ENCODE data around the gene TRIM63.

Gene TRIM63

GRCh38 chr1:26053718-26054560, 13.5 kb downstream of the TRIM63 start:
- no peak for FAIRE-seq

- no peak for FAIRE-seq
Measured at GRCh38 chr1:26050248-26050640, 17.2 kb downstream of the TRIM63 start.

GRCh38 chr1:26049531-26050247, 17.7 kb downstream of the TRIM63 start:
- no peak for FAIRE-seq

DNA sequence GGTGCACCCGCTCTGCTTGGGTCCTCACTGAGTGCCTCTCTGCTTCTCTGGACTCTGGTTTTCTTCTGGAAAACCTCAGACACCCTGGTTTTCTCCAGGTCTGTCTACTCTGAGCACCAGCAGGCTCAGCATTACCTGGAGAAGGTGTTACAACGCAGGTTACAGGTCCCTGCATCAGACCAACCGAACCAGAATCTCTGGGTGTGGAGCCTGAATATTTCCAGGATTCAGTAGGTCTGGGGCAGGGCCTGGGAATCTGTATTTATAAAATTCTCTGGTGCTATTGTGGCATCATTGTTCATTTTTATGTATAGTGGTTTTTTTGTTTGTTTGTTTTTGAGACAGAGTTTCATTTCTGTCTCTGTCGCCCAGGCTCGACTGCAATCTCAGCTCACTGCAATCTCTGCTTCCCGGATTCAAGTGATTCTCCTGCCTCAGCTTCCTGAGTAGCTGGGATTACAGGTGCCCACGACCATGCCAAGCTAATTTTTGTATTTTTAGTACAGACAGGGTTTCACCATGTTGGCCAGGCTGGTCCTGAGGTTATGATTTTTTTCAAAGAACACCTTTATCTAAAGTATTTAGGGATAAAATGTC, 20.1 kb downstream of the TRIM63 start:
- no peak for FAIRE-seq

GRCh38 chr1:26046246-26047095, 21.0 kb downstream of the TRIM63 start:
- FAIRE-seq = no peak

- no peak for FAIRE-seq
Measured at GRCh38 chr1:26045722-26046245, 21.6 kb downstream of the TRIM63 start, which contains the start of gene SLC30A2. TSS of gene SLC30A2 (minus strand) at chr1:26046118. CDS start at chr1:26045896, 222 bp downstream.

DNA sequence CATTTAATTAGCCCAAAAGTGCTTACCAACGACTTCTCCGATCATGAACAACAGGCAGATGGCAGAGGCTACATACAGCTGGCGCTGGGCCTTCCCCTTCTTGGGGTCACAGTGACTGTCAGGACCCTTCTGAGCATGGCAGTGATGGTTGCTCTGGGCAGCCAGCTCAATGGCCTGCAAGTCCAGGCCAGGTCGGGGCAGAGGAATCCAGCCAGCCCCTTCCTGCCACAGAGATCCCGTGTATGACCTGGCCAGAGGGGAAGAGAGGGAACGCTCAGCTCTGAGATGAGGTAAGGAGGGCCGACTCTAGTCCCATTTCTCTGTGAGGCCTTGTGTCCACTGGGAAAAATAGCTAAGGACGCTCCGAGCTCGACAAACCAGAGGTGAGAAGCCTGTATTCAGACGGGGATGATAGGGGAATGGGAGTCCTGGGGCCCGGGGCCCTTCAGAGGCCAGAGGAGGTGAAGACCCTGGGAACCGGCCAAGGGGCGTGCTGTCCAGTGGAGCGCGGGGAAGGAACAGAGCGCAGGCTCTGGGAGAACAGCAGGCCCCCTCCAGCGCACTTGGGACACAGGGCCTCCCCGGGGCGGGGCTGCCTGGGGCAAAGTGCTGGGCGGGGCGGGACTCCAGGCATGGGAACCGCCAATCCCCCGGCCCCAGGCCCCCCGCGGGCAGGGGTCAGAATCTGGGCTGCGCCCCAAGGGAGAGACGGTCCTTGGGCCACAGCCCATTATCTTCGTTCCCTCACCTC, 22.3 kb downstream of the TRIM63 start:
- FAIRE-seq = no peak

DNA sequence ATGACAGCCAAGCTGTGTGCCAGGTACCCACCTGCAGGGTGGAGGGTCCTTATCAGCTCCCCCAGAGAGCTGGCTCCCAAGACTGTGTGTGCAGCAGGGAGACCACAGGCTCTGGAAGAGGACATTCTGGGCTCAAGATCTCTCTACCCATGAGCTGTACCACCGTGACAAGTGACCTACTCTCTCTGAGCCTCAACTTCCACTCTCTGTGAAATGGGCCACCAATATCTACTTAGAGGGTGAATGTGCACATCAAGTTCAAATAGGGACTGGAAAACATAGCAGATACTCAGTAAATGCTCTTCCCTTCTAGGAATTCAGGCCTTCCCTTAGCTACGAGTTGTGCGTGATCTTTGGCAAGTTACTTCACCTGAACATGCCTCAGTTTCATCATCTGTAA, 23.0 kb downstream of the TRIM63 start:
- FAIRE-seq = no peak

DNA sequence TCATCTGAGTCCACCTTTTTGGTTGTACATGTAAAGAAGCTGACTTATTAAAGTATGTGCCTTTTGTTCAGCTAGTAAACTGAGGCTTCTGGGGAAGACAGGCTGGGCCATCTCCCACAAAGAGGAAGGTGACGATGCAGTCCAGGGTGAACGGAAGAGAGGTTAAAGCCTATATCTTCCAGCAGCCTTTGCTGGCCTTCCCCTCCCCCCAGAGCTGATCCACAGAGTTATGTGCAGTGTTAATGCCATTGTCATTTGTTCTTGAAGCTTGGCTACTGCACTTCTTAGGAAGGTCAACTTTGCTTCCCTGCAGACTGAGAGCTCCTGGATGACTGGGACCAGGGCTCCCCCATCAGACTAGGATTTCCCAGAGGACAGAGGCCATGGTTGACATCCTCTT, 23.7 kb downstream of the TRIM63 start:
- FAIRE-seq = no peak

DNA sequence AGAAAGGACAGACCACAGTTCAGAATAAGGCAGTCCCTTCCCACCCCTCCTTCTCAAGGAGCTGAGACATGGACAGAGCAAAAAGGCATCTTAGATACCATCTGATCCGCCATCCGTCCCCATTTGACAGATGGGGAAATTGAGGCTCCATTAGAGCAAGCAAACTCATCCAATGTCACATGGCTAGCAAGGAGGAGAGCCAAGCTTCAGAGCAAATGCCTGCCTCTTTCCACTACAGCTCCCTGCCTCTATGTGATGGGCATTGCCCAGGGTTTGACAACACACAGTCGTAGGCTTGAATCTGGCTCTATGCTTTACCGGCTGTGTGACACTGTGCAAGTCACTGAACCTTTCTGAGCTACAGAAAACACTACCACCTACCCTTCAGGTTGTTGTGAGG, 25.5 kb downstream of the TRIM63 start:
- no peak for FAIRE-seq

DNA sequence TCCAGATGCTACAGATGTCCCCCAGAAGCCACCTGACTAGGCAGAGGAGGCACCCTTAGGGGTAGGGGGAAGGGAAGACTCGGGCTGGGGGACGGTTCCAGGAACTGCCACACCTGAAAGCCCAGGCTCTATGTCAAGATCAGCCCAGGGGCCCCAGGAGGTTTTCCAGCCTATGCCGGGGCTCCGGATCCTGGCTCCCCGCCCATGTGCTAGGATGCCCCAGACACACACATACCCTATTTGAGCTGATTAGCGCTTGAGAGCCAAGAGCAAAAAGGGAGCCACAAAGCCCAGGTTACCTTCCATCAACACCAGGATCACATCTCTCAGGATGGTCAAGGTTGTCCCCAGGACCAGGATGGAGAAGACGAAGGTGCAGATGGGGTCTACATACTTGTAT, 26.0 kb downstream of the TRIM63 start:
- no peak for FAIRE-seq

DNA sequence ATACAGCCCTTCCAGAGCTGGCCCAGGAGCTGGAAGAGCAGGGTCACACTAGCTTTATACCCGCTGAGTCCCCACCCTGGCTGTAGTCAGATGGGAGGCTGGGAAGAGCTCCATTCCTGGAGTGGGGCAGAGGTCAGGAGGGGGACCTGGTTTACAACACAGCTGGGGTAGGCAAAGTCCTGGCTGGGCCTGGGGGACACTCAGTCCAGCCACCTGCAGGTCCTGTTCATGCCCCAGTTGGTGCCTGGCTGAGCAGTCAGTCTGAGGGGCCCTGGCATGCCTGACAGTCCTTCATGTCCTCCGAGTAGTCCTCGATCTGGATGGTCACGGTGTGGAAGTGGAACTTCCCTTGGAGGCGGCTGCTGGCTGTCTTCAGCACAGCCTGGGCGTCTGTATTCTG, 28.5 kb downstream of the TRIM63 start:
- no peak for FAIRE-seq

- no peak for FAIRE-seq
Measured at GRCh38 chr1:26038477-26038876, 29.0 kb downstream of the TRIM63 start.

DNA sequence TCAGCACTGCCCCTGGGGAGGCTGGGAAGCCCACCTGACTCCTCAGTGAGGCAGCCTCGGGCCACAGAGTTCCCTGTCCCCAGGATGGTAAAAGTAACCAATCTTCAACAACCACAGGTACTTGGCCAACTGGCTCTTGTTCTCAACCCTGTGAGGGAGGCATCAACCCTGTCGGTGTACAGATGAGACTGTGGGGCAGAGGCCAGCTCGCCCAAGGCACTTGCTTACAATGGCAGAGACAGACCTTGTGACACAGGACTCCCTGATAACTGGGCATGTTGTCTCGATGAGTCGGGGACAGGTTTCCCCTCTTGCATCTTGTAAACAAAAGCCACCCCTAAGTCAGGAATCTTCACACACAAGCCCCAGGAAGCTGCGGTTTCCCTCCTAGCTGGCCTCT, 29.5 kb downstream of the TRIM63 start:
- FAIRE-seq = no peak

DNA sequence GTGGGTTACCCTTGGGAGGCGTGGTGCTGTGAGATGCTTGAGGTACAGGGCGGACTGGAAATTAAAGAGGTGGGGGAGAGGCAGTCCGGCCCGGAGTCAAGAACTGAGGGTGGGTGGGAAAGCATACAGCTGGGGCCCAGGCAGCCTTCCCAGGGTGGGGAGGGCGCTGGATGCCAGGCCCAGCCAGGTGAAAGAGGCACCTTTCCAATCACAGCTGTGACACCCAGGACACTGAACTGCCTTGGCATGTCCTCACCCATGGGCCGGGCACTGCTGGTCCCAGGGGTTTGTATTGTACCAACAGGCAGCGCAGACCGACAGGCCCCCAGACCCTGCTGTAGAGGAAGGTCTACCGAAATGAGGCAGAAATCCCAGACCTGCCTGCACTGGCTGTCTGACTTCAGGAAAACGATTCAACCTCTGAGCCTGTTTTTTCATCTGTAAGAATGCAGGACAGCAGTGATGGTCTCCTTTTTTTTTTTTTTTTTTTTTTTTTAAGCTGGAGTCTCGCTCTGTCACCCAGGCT, 30.6 kb downstream of the TRIM63 start:
- FAIRE-seq = no peak

DNA sequence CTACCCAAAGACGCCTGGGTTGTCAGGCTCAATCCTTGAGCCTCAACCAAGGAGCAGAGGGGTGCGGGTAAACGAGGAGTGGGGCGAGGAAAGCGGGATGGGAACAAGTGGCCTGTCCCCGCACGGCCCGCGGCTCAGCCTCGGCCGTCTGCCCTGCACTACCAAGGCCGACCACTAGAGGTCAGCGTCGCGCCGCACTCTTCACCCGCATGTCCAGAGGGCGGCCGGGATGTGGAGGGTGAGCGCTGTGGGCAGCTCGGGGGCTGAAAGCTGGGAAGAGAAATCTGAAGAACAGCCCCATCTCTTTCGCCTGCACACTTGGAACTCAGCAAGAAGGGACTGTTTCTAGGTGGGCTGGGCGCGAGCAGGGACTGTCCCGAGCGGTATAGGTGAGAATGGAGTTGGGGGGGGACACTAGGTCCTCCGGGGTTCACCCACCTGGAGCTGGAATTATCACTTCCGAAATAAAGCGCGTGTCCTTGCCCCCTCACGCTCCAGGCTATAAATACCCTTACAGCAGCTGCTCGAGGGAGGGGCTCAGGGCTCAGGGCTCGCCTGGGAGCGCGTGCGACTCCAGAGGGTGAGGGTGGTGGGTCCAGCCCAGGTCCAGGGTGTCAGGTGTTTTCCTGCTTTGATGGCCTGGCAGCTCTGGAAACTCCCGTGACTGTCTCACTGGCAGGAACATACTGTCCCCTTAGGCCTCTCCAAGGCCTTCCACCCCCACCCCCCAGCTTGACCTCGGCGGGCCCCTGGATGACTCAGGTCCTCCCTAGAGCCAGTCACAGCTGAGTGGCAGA, 31.3 kb downstream of the TRIM63 start:
- FAIRE-seq = no peak

DNA sequence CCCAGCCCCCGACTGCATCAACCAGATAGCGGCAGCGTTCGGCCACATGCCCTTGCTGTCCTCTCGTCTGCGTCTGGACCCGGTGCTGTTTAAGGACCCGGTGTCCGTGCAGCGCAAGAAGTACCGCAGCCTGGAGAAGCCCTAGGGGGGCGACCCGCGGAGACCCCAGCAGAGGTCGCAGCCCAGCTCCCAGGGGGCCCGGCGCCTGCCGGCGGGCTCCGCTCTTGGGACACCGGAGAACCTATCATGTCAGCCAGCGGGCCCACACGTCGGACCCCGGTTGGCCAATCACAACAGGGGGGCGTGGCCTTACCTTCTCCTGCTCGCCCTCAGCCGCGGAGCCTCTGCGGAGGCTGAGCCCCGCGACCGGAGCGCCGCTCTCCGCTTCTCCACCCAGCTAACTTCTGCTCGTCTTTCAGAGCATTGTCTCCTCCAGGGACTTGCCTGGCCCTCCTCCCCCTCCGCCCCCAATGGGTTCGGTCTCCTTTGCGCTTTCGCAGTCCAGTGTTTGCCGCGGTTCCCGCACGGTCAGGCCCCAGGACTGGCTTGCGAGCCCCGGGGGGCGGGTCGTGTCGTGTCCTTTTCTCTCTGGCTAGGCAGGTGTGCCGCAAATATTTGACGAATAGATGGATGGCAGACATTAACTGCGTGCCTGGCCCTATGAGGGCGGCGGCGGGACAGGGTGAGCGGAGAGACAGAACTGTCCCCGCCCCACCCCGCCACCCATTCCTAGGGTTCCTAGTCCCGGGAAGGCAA, 32.0 kb downstream of the TRIM63 start:
- peak; percentile 11 for FAIRE-seq

- no peak for FAIRE-seq
Measured at GRCh38 chr1:26034504-26035202, 32.8 kb downstream of the TRIM63 start.

DNA sequence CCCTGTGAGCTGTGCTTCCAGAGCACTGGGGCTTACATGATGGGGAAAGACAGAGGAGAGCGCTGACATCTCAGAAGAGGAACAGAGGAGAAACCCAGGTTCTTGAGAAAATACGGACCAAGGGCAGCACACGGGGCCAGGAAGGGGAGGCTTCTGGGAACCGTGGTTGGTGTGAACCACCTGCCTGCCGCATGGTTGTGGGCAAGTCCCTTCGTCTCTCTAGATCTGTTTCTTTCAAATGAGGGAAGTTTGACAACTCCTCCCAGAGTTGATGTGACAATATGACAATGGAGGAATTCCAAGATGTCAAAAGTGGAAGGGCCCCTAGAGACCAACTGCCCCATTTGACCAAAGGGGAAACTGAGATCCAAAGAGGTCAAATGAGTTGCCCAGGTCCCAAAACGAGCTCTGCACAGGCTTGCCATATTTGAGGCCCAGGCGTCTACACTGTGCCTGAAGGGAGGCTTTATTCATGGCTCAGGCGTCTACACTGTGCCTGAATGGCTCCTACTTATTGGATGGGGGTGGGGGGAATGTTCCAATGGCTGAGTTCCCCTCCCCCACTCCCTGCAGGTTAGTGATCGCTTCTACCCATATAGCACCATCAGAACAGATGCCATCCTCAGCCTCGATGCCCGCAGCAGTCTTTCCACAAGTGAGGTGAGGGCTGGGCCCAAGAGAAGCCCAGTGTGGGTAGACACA, 34.6 kb downstream of the TRIM63 start:
- FAIRE-seq = no peak
